Muscle layer of duodenum (tissue), 2 donors: ENCODE results near the gene CCDC86.
A peak's percentile ranks its signal among the peaks of the same experiment; 100 is the strongest.

Source experiments
- H3K27ac ChIP-seq: one replicate; pipeline ENCODE4 v1.7.0; 2013; ENCODE audit warnings: mild to moderate bottlenecking, low read length
- H3K27me3 ChIP-seq: one replicate; pipeline ENCODE4 v1.7.0; 2013; ENCODE audit warnings: low read depth, mild to moderate bottlenecking, control low read depth, low read length
- H3K36me3 ChIP-seq, 2 donors: one replicate each; pipeline ENCODE4 v1.7.0; 2013; ENCODE audit warnings: low read length in 2 of 2, control low read depth in 1 of 2, mild to moderate bottlenecking in 1 of 2; ENCODE audit not compliant: insufficient read depth in 2 of 2, control insufficient read depth in 1 of 2
- H3K4me1 ChIP-seq, 2 donors: one replicate each; pipeline ENCODE4 v1.7.0; 2013; ENCODE audit warnings: low read length in 2 of 2, mild to moderate bottlenecking in 2 of 2, control low read depth in 1 of 2, moderate library complexity in 1 of 2; ENCODE audit not compliant: insufficient read depth in 2 of 2, control insufficient read depth in 1 of 2
- H3K4me3 ChIP-seq, 2 donors: one replicate each; pipeline ENCODE4 v1.7.0; 2013; ENCODE audit warnings: low read length in 2 of 2, low read depth in 1 of 2, mild to moderate bottlenecking in 1 of 2
- H3K9me3 ChIP-seq, 2 donors: one replicate each; pipeline ENCODE4 v1.7.0; 2013; ENCODE audit warnings: low read length in 2 of 2, control low read depth in 1 of 2, mild to moderate bottlenecking in 1 of 2; ENCODE audit not compliant: control insufficient read depth in 1 of 2
- donor health status: healthy.

The CCDC86 gene, protein sequence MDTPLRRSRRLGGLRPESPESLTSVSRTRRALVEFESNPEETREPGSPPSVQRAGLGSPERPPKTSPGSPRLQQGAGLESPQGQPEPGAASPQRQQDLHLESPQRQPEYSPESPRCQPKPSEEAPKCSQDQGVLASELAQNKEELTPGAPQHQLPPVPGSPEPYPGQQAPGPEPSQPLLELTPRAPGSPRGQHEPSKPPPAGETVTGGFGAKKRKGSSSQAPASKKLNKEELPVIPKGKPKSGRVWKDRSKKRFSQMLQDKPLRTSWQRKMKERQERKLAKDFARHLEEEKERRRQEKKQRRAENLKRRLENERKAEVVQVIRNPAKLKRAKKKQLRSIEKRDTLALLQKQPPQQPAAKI

DNA sequence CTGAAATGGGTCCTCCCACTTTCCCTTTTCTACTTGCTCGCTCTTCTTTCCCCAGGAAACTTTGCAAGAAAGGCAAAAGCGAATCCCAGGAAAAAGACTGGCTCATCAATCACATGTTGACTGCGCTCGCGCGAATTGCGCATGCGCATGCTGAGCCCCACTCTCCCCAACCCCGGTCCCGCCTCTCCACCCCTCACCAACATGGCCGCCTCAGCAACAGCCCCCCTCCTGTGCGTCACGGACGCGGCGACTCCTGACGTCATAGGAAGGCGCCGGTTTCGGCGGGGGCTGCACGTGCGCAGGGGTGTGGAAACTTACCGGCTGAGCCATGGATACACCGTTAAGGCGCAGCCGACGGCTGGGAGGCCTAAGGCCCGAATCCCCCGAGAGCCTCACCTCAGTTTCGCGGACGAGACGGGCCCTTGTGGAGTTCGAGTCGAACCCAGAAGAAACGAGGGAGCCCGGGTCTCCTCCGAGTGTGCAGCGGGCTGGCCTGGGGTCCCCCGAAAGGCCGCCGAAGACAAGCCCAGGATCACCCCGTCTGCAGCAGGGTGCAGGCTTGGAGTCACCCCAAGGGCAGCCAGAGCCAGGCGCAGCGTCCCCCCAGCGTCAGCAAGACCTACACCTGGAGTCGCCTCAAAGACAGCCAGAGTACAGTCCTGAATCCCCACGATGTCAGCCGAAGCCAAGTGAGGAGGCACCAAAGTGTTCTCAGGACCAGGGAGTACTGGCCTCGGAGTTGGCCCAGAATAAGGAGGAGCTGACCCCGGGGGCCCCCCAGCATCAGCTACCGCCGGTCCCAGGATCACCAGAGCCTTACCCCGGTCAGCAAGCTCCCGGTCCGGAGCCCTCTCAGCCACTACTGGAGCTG, at the start of gene CCDC86:
TSS of gene CCDC86 (plus strand) at position 317 of the 871 bp plus-strand sequence. CDS start at position 329, 12 bp downstream.
- Histone ChIP-seq H3K4me3 (peak within 1 kb of the TSS; percentile 80 to 88), H3K36me3 (no peaks in the 10 kb centered on the region), H3K9me3 (no peaks in the 10 kb centered on the region), H3K27me3 (no peaks in the 10 kb centered on the region), H3K27ac (peak within 1 kb of the TSS; percentile 87), H3K4me1 (peaks cover 30 to 41% of the 10 kb centered on the region in 2 donors)

DNA sequence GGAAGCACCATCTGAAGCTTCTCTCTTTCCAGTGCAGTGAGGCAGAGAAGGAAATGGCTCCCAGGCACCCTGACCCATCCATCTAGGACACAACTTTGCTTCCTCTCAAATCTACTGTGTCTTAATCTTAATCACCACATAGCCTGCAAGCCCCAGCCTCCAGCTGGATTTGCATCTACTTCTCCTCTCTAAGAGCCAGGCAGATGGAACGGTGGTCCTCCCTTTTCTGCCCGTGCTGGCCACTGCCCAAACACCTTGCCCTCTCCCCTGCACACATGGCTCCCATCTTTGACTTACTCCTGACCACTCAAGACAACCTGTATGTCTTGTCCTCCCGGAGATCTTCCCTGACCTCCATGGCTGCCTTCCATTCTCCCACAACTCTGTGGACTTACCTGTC, 49.4 kb upstream of the CCDC86 start:
- Histone ChIP-seq H3K27ac (no peak overlapping the region), H3K27me3 (no peaks in the 10 kb centered on the region), H3K36me3 (no peaks in the 10 kb centered on the region), H3K9me3 (no peaks in the 10 kb centered on the region), H3K4me3 (no peak overlapping the region), H3K4me1 (no peaks in the 10 kb centered on the region)

DNA sequence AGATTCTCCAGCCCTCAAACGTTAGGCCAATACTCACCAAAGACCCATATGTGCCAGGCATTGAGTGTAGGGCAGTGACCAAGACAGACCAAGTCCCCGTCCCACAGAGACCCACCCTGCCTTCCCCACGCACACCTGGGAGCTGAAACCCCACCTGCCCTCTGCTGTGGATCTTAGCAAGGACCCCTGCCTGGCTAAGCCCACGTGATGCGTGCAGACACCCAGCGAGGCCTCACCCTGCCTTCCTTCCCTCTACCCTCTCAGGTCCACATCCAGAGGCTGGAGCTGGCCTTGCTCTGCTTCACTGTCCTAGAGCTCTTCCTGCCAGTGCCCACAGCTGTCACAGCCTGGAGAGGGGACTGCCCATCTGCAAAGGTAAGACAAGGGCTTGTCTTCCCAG, 46.6 kb upstream of the CCDC86 start:
- no peaks in the 10 kb centered on the region for H3K36me3 ChIP-seq
- H3K9me3 ChIP-seq: no peaks in the 10 kb centered on the region
- no peaks in the 10 kb centered on the region for H3K27me3 ChIP-seq
- no peaks in the 10 kb centered on the region for H3K4me1 ChIP-seq
- no peak overlapping the region for H3K4me3 ChIP-seq
- no peak overlapping the region for H3K27ac ChIP-seq

DNA sequence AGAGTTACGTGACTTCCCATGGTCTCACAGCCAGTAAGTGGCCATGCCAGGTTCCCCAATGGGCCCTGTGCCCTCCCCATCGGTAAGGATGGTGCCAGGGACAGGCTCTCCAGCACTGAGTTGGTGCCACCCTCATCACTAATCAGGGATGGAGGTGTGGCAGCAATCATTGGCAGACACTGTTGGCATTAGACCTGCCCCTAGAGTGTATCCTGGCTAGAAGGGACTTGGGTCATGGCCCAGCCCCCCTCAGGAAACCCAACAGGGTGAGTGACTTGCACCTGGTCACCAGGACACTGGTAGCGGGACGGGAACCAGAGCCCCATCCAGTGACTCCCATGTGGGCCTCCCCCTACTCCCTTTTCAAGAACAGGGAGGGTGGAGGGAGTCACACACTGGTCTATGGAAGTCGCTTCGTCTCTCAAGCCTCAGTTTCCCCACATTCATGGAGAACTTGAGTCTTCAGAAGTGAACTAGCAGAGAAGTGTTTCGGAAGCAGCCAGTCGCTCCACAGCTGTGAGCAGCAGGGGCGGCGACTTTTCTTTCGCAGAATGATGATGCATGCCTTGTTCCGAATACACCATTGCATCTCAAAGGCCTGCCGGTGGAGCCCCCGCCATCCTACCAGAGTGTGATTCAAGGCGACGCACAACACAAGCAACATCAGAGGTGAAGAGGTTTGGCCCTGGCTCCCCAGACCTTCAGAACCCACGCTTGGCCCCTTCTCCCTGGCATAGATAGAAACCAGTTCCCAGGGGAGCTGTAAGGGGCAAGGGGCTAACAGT, 43.9 kb upstream of the CCDC86 start:
- Histone ChIP-seq H3K27ac (no peak overlapping the region), H3K9me3 (no peaks in the 10 kb centered on the region), H3K4me1 (no peaks in the 10 kb centered on the region), H3K4me3 (no peak overlapping the region), H3K36me3 (no peaks in the 10 kb centered on the region), H3K27me3 (no peaks in the 10 kb centered on the region)

DNA sequence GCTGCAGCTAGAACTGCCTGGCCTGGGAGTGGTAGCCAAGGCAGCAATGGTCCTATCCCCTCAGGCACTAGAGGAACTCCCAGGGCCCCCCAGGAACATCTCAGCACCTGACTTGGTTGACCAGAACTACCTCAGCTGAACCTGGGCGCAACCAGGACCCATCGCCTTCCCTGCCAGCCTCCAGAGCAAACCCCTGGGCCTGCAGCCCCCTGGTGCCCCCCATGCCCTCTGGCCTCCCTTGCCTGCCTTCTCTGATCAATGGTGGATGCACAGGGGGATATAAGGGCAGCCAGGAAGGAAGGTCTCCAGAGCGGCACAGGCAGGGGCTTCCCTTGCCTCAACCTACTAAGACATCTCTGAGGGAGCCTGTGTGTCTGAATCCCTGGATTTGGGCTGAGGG, 43.3 kb upstream of the CCDC86 start:
- no peak overlapping the region for H3K27ac ChIP-seq
- no peak overlapping the region for H3K4me3 ChIP-seq
- no peaks in the 10 kb centered on the region for H3K4me1 ChIP-seq
- no peaks in the 10 kb centered on the region for H3K36me3 ChIP-seq
- H3K27me3 ChIP-seq: no peaks in the 10 kb centered on the region
- H3K9me3 ChIP-seq: no peaks in the 10 kb centered on the region

DNA sequence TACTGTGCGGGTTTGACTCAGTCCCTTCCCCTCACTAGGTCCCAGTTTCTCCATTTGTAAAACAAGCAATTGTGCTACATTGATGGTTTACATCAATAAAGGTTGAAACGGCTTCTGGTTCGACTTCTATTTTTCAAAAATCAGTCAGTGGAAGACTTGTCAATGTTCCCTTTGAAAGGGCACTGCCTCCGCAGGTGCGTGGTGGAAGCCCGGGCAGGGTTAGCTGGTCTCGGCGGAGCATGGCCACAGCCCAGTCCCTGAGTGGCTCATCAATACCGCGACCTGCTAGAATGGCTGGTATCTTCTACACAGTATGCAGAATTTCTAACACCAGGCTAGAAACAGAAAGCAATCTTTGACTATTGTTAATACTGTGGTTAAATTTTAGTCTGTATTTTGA, 40.7 kb upstream of the CCDC86 start:
- H3K36me3 ChIP-seq: no peaks in the 10 kb centered on the region
- no peak overlapping the region for H3K4me3 ChIP-seq
- H3K4me1 ChIP-seq: no peaks in the 10 kb centered on the region
- no peaks in the 10 kb centered on the region for H3K27me3 ChIP-seq
- H3K27ac ChIP-seq: no peak overlapping the region
- no peaks in the 10 kb centered on the region for H3K9me3 ChIP-seq

DNA sequence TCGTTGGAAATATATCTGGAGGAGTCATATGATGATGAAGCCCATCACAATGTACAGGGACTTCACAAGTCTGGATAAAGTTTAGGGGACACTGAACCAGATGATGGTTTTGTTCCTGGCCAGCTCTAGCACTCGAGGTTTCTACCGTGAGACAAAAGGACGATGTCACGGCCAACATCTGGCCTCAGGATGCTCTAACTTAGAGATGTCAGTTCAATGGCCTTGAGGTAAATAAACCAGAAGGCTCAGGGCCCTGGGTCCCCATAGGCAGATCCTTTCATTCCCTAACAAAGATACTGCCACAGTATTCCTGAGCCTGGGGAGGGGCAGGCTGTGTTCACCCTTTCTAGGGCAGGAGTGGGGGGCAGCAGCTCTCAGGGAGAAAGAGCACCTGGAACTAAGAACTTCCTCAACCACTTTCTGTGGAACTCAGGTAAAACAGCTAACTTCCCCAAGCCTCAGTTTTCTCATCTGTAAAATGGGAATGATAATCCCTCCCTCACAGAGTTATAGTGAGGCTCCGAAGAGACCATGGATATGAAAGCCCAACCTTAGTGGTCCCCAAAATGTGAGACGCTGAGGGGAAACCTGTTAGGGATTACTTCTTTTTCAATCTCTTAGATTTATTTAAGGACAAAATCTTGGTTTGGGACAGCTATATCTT, 38.5 kb upstream of the CCDC86 start:
- Histone ChIP-seq H3K4me3 (no peak overlapping the region), H3K27ac (no peak overlapping the region), H3K36me3 (no peaks in the 10 kb centered on the region), H3K9me3 (no peaks in the 10 kb centered on the region), H3K27me3 (no peaks in the 10 kb centered on the region), H3K4me1 (no peaks in the 10 kb centered on the region)

DNA sequence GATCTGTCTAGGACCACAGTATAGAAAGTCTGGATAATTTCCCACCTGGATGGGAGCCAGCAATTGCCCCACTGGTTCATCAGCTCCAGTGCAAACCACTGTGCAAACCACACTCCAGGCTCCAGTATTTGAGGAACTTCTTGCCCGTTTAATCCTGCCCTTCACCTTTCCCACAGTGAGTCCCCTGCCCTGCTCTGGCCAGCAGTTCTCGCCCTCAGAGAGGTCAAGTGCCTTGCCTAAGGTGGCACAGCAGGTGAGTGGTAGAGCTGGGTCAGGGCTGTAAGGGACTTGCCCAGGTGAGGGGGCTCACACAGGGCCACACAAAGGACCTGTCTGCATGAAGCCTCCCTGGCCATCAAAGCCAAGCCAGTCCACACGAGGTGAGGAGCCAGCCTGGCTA, 32.7 kb upstream of the CCDC86 start:
- Histone ChIP-seq H3K27me3 (no peaks in the 10 kb centered on the region), H3K27ac (no peak overlapping the region), H3K36me3 (no peaks in the 10 kb centered on the region), H3K4me1 (no peaks in the 10 kb centered on the region), H3K4me3 (no peak overlapping the region), H3K9me3 (no peaks in the 10 kb centered on the region)

DNA sequence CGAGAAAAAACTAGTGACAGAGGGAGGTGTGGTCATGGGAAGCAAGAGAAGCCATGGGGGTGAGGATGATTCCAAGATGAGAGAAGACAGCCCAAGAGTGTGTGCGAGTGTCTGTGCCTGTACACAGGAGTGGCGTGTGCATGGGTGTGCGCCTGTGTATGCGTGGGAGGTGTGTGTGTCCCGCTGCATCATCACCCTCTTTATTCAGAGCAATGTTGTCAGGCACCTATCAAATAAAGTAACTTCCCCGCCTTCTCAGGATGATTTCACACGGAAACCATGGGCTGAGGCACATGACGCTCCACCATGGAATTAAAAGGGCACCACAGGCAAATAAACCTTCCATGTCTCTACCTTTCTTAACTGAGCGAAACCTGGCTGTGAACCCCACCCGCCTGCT, 32.2 kb upstream of the CCDC86 start:
- no peak overlapping the region for H3K27ac ChIP-seq
- H3K9me3 ChIP-seq: no peaks in the 10 kb centered on the region
- no peaks in the 10 kb centered on the region for H3K36me3 ChIP-seq
- H3K4me3 ChIP-seq: no peak overlapping the region
- H3K27me3 ChIP-seq: no peaks in the 10 kb centered on the region
- no peaks in the 10 kb centered on the region for H3K4me1 ChIP-seq

DNA sequence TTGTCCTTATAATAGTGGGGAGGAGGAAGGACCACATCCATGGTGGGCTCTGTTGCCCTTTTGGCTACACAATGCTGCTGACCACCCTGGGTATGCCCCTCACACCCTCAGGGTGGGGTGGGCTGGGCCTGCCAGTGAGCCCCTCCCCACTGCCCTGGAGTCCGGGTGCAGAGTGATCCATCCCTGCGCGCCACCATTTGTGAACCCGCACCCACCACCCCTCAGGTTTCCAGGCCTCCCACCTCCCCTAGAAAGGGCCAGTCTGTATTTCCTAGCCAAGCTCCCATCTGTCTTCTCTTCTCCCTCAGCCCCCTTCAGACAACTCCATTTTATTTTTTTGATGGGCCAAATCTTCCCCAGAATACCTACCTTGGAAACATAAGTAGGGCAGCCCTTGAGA, 31.8 kb upstream of the CCDC86 start:
- H3K4me1 ChIP-seq: no peaks in the 10 kb centered on the region
- no peaks in the 10 kb centered on the region for H3K36me3 ChIP-seq
- H3K4me3 ChIP-seq: no peak overlapping the region
- H3K27ac ChIP-seq: no peak overlapping the region
- H3K9me3 ChIP-seq: no peaks in the 10 kb centered on the region
- no peaks in the 10 kb centered on the region for H3K27me3 ChIP-seq

DNA sequence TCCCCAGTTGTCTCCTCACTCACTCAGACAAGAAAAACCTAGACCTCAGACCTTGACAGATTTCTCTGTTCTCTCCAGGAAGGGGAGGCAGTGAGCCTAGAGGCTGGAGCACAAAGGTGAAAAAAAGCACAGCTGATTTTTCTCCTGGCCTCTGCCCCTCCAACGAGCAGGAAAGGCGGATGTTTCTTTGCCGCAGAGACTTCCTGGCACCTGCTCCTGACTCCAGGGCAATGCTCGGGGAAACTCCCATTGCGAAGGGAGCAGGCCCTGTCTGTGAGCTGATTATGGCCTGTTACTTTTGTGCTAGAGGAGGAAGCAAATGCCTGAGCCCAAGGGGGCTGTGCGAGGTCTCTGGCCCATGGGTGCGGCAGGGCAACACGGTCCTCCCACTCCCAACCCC, 31.3 kb upstream of the CCDC86 start:
- no peaks in the 10 kb centered on the region for H3K4me1 ChIP-seq
- no peaks in the 10 kb centered on the region for H3K27me3 ChIP-seq
- H3K27ac ChIP-seq: no peak overlapping the region
- no peak overlapping the region for H3K4me3 ChIP-seq
- no peaks in the 10 kb centered on the region for H3K9me3 ChIP-seq
- no peaks in the 10 kb centered on the region for H3K36me3 ChIP-seq
